Measurements from ENCODE around the gene SBK3. TPM values are rescaled to one million over a fixed set of nuclear protein-coding genes. Genes with fewer than 3 reads are reported as not detected.
"Not testable (repeated sequence)": the region's sequence is repeated elsewhere in the genome, so short reads cannot be mapped to it uniquely, and the experiment has no call there.

SBK3 gene
- total RNA-seq, 1 donor from 2014 or later = not detected

GRCh38 chr19:55590109-55590508 is 44.8 kb upstream of the SBK3 start:
- no peaks in the 10 kb centered on the region for H3K27me3 Mint-ChIP-seq (ENCODE audit: low read depth)
- TF ChIP-seq, protein P1, sequence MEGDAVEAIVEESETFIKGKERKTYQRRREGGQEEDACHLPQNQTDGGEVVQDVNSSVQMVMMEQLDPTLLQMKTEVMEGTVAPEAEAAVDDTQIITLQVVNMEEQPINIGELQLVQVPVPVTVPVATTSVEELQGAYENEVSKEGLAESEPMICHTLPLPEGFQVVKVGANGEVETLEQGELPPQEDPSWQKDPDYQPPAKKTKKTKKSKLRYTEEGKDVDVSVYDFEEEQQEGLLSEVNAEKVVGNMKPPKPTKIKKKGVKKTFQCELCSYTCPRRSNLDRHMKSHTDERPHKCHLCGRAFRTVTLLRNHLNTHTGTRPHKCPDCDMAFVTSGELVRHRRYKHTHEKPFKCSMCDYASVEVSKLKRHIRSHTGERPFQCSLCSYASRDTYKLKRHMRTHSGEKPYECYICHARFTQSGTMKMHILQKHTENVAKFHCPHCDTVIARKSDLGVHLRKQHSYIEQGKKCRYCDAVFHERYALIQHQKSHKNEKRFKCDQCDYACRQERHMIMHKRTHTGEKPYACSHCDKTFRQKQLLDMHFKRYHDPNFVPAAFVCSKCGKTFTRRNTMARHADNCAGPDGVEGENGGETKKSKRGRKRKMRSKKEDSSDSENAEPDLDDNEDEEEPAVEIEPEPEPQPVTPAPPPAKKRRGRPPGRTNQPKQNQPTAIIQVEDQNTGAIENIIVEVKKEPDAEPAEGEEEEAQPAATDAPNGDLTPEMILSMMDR (IDR thresholded peaks at IDR 0.05) = no peak
- H3K4me1 Mint-ChIP-seq (ENCODE audit: low read depth) = peaks cover 23% of the 10 kb centered on the region
- peaks cover 9% of the 10 kb centered on the region for H3K36me3 Mint-ChIP-seq (ENCODE audit: low read depth)
- H3K4me3 Mint-ChIP-seq (ENCODE audit: unreplicated experiment) = no peak overlapping the region
- H3K27ac Mint-ChIP-seq (ENCODE audit: unreplicated experiment) = no peak overlapping the region
- H3K9me3 Mint-ChIP-seq (ENCODE audit: low read depth) = no peaks in the 10 kb centered on the region
- DNase-seq (ENCODE audit: low spot score) = no peak

GRCh38 chr19:55588738-55589137 is 43.4 kb upstream of the SBK3 start:
- Mint-ChIP-seq H3K9me3 (ENCODE audit: low read depth) (no peaks in the 10 kb centered on the region), H3K4me1 (ENCODE audit: low read depth) (peaks cover 23% of the 10 kb centered on the region), H3K27me3 (ENCODE audit: low read depth) (no peaks in the 10 kb centered on the region), H3K27ac (ENCODE audit: unreplicated experiment) (no peak overlapping the region), H3K4me3 (ENCODE audit: unreplicated experiment) (no peak overlapping the region), H3K36me3 (ENCODE audit: low read depth) (peaks cover 4% of the 10 kb centered on the region)
- DNase-seq (ENCODE audit: low spot score) = no peak
- TF ChIP-seq, protein P1 (IDR thresholded peaks at IDR 0.05) = no peak

- peaks cover 24% of the 10 kb centered on the region for H3K4me1 Mint-ChIP-seq (ENCODE audit: low read depth)
- DNase-seq (ENCODE audit: low spot score) = no peak
- TF ChIP-seq, protein P1 (IDR thresholded peaks at IDR 0.05) = no peak
- H3K27ac Mint-ChIP-seq (ENCODE audit: unreplicated experiment) = peak overlapping the region; percentile 66
- H3K4me3 Mint-ChIP-seq (ENCODE audit: unreplicated experiment) = peak overlapping the region; percentile 74
- no peaks in the 10 kb centered on the region for H3K9me3 Mint-ChIP-seq (ENCODE audit: low read depth)
- peaks cover 2% of the 10 kb centered on the region for H3K36me3 Mint-ChIP-seq (ENCODE audit: low read depth)
- H3K27me3 Mint-ChIP-seq (ENCODE audit: low read depth) = no peaks in the 10 kb centered on the region
These were observed 41.8 kb upstream of the SBK3 start for GRCh38 chr19:55586976-55587668.

DNA sequence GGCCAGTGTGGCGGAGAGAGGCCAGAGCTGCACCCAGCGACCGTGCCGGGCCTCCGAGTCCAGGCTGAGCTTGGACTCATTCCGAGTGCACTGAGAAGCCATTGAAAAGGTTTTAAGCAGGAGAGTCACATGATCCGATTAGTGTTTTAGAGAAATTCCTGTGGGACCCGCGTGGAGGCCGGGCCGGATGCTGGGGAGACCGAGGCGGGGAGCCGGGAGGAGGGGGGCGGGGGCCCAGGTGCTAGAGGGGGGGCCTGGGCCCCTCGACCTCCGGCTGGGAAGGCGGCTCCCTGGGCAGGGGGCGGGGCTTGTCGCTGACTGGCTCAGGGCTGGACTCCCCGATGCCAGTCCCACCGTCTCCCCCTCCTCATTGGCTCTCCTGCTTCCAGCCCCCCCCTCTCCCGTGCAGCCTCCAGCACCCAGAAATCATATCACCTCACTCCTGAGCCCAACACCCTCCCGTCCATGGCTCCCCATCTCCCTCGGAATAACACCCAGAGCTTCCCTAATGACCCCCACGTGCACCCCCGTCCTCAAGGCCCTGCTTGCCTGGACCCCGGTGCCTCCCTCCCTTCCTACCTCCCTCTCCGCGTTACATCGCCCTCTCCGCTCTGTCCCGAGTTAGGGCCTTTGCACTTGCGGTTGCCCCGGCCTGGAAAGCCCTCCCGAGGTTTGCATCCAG is 40.5 kb upstream of the SBK3 start:
- Mint-ChIP-seq H3K9me3 (ENCODE audit: low read depth) (no peaks in the 10 kb centered on the region), H3K4me3 (ENCODE audit: unreplicated experiment) (peak overlapping the region; percentile 74), H3K27me3 (ENCODE audit: low read depth) (no peaks in the 10 kb centered on the region), H3K27ac (ENCODE audit: unreplicated experiment) (peak overlapping the region; percentile 95), H3K4me1 (ENCODE audit: low read depth) (peaks cover 37% of the 10 kb centered on the region), H3K36me3 (ENCODE audit: low read depth) (no peaks in the 10 kb centered on the region)
- no peak for DNase-seq (ENCODE audit: low spot score)
- TF ChIP-seq, protein P1 (IDR thresholded peaks at IDR 0.05) = no peak

DNA sequence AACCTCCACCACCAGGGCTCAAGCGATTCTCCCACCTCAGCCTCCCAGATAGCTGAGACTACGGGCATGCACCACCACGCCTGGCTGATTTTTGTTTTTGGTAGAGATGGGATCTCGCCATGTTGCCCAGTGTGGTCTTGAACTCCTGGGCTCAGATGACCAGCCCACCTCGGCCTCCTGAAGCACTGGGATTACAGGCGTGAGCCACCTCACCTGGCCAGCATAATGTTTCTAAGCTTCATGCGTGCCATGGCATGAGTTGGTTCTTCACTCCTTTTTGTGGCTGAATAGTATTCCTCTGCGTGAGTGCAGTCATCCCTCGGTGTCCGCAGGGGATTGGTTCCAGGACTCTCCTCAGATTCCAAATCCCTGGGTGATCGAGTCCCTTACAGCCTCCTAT is 39.5 kb upstream of the SBK3 start:
- H3K4me3 Mint-ChIP-seq (ENCODE audit: unreplicated experiment) = no peak overlapping the region
- no peak overlapping the region for H3K27ac Mint-ChIP-seq (ENCODE audit: unreplicated experiment)

DNA sequence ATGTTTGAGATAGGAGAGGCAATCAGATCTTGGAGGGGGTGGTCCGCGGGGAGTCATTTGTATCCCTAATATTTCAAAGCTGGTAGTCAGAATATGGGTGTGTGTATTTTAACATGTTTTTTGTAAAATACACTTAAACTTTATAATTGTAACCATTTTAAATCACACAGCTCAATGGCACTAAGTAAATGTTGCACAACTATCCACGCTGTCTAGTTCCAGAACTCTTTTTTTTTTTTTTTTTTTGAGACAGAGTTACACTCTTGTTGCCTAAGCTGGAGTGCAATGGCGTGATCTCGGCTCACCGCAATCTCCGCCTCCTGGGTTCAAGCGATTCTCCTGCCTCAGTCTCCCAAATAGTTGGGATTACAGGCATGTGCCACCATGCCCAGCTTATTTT is 38.6 kb upstream of the SBK3 start:
- H3K27me3 Mint-ChIP-seq (ENCODE audit: low read depth); H3K4me3 Mint-ChIP-seq (ENCODE audit: unreplicated experiment); H3K27ac Mint-ChIP-seq (ENCODE audit: unreplicated experiment); DNase-seq (ENCODE audit: low spot score); H3K36me3 Mint-ChIP-seq (ENCODE audit: low read depth); H3K9me3 Mint-ChIP-seq (ENCODE audit: low read depth): not testable (repeated sequence)
- peaks cover 44% of the 10 kb centered on the region for H3K4me1 Mint-ChIP-seq (ENCODE audit: low read depth)

More for the DNA sequence above, 39.5 kb upstream of the SBK3 start:
- Mint-ChIP-seq H3K9me3 (ENCODE audit: low read depth) (no peaks in the 10 kb centered on the region), H3K4me1 (ENCODE audit: low read depth) (peaks cover 39% of the 10 kb centered on the region), H3K27me3 (ENCODE audit: low read depth) (no peaks in the 10 kb centered on the region), H3K36me3 (ENCODE audit: low read depth) (peaks cover under 1% of the 10 kb centered on the region)
- TF ChIP-seq, protein P1 (IDR thresholded peaks at IDR 0.05) = no peak
- DNase-seq (ENCODE audit: low spot score) = no peak

DNA sequence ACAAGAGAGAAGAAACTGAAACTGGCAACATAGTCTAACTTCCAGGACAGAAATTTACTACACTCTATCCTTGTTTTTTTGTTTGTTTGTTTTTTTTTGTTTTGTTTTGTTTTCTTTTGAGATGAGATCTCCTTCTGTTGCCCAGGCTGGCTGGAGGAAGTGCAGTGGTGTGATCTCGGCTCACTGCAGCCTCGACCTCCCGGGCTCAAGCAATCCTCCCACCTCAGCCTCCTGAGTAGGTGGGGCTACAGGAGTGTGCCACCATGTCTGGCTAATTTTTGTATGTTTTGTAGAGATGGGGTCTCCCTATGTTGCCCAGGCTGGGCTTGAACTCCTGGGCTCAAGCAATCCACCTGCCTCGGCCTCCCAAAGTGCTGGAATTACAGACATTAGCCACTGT is 36.9 kb upstream of the SBK3 start:
- H3K9me3 Mint-ChIP-seq (ENCODE audit: low read depth); H3K36me3 Mint-ChIP-seq (ENCODE audit: low read depth); DNase-seq (ENCODE audit: low spot score); H3K27me3 Mint-ChIP-seq (ENCODE audit: low read depth): not testable (repeated sequence)
- H3K4me3 Mint-ChIP-seq (ENCODE audit: unreplicated experiment) = peak overlapping the region; percentile 0
- peaks cover 41% of the 10 kb centered on the region for H3K4me1 Mint-ChIP-seq (ENCODE audit: low read depth)
- H3K27ac Mint-ChIP-seq (ENCODE audit: unreplicated experiment) = peak overlapping the region; percentile 63

All from chondrocyte (in vitro differentiated cells).